SK-N-SH treated with all-trans-retinoic acid at 6 μM for 48 hours (cell line): ENCODE results near the gene LMCD1.

ENCODE experiments used
- ATAC-seq: fragments of 200-7000 bp; cut with Tn5 transposase; 3 replicates; pipeline ENCODE4 v1.9.1; 2020; ENCODE audit warnings: mild to moderate bottlenecking, moderate library complexity
- ARNTL ChIP-seq: fragments of 450-650 bp; formaldehyde crosslinking; IDR thresholded peaks from 2 replicates; pipeline ENCODE4 v1.5.0; 2020; ENCODE audit warnings: low read depth, mild to moderate bottlenecking, moderate library complexity, borderline replicate concordance
- BACH2 ChIP-seq: fragments of 250-450 bp; sonication (Bioruptor Pico); IDR thresholded peaks from 2 replicates; pipeline ENCODE4 v1.9.0; 2021; ENCODE audit warnings: mild to moderate bottlenecking, borderline replicate concordance
- CREB5 ChIP-seq: fragments of 250-450 bp; sonication (Bioruptor Pico); IDR thresholded peaks from 2 replicates; pipeline ENCODE4 v1.5.1; 2020; ENCODE audit warnings: low read depth, mild to moderate bottlenecking, moderate library complexity
- CSDC2 ChIP-seq: fragments of 250-450 bp; sonication (Bioruptor Pico); IDR thresholded peaks from 2 replicates; pipeline ENCODE4 v1.5.0; 2020; ENCODE audit warnings: mild to moderate bottlenecking, moderate library complexity
- CSRNP3 ChIP-seq: fragments of 250-450 bp; sonication (Bioruptor Pico); IDR thresholded peaks from 2 replicates; pipeline ENCODE4 v1.5.1; 2021; ENCODE audit warnings: mild to moderate bottlenecking, moderate library complexity
- ESRRG ChIP-seq: fragments of 250-450 bp; sonication (Bioruptor Pico); IDR thresholded peaks from 2 replicates; pipeline ENCODE4 v1.6.1; 2021; ENCODE audit warnings: mild to moderate bottlenecking
- ISL1 ChIP-seq: fragments of 250-450 bp; sonication (Bioruptor Pico); IDR thresholded peaks from 2 replicates; pipeline ENCODE4 v2.1.2; 2022; ENCODE audit warnings: mild to moderate bottlenecking, moderate library complexity
- PATZ1 ChIP-seq: fragments of 250-450 bp; sonication (Bioruptor Pico); IDR thresholded peaks from 2 replicates; pipeline ENCODE4 v1.8.0; 2020; ENCODE audit warnings: mild to moderate bottlenecking, moderate library complexity, borderline replicate concordance
- POU6F1 ChIP-seq: fragments of 250-450 bp; sonication (Bioruptor Pico); IDR thresholded peaks from 2 replicates; pipeline ENCODE4 v1.8.0; 2021; ENCODE audit warnings: low read depth, mild to moderate bottlenecking, moderate library complexity, borderline replicate concordance
- PPARA ChIP-seq: fragments of 250-450 bp; sonication (Bioruptor Pico); IDR thresholded peaks from 2 replicates; pipeline ENCODE4 v1.5.0; 2020; ENCODE audit warnings: mild to moderate bottlenecking, borderline replicate concordance
- RARB ChIP-seq: fragments of 250-450 bp; sonication (Bioruptor Pico); IDR thresholded peaks from 2 replicates; pipeline ENCODE4 v1.8.0; 2021; ENCODE audit warnings: mild to moderate bottlenecking, moderate library complexity
- SNAI2 ChIP-seq: fragments of 250-450 bp; sonication (Bioruptor Pico); IDR thresholded peaks from 2 replicates; pipeline ENCODE4 v1.5.0; 2020; ENCODE audit warnings: mild to moderate bottlenecking, moderate library complexity
- TCF4 ChIP-seq: fragments of 250-450 bp; sonication (Bioruptor Pico); IDR thresholded peaks from 2 replicates; pipeline ENCODE4 v1.8.0; 2021; ENCODE audit warnings: mild to moderate bottlenecking, moderate library complexity, borderline replicate concordance
- TOX ChIP-seq: fragments of 250-450 bp; sonication (Bioruptor Pico); IDR thresholded peaks from 2 replicates; pipeline ENCODE4 v1.8.0; 2021; ENCODE audit warnings: mild to moderate bottlenecking, moderate library complexity, borderline replicate concordance
- TSHZ2 ChIP-seq: fragments of 250-450 bp; sonication (Bioruptor Pico); IDR thresholded peaks from 2 replicates; pipeline ENCODE4 v1.5.0; 2020; ENCODE audit warnings: mild to moderate bottlenecking, moderate library complexity
- ZC3H10 ChIP-seq: fragments of 250-450 bp; sonication (Bioruptor Pico); IDR thresholded peaks from 2 replicates; pipeline ENCODE4 v1.5.1; 2021; ENCODE audit warnings: mild to moderate bottlenecking, moderate library complexity
- ZFP30 ChIP-seq: fragments of 450-650 bp; formaldehyde crosslinking; IDR thresholded peaks from 2 replicates; pipeline ENCODE4 v1.5.0; 2022; ENCODE audit warnings: mild to moderate bottlenecking, moderate library complexity
- ZNF565 ChIP-seq: fragments of 450-650 bp; formaldehyde crosslinking; conservative IDR thresholded peaks from 2 replicates; pipeline ENCODE4 v1.5.0; 2020; ENCODE audit warnings: low read depth, mild to moderate bottlenecking, moderate library complexity
- ZNF70 ChIP-seq: fragments of 450-650 bp; formaldehyde crosslinking; IDR thresholded peaks from 2 replicates; pipeline ENCODE4 v1.5.0; 2020; ENCODE audit warnings: mild to moderate bottlenecking, moderate library complexity
- ZNF8 ChIP-seq: fragments of 450-650 bp; formaldehyde crosslinking; IDR thresholded peaks from 2 replicates; pipeline ENCODE4 v1.5.0; 2020; ENCODE audit warnings: mild to moderate bottlenecking, moderate library complexity

LMCD1 gene

GRCh38 chr3:8581806-8582445 is 80.3 kb downstream of the LMCD1 start:
- ATAC-seq, result no peak

GRCh38 chr3:8584661-8585060 is 83.0 kb downstream of the LMCD1 start:
- ATAC-seq, result no peak
- TF ChIP-seq CSDC2 (CRISPR knock-in tag) (no peak), ZFP30 (CRISPR knock-in tag) (no peak), PPARA (CRISPR knock-in tag) (no peak), CSRNP3 (CRISPR knock-in tag) (no peak), CREB5 (CRISPR knock-in tag) (no peak), ISL1 (no peak), POU6F1 (CRISPR knock-in tag) (no peak), ARNTL (CRISPR knock-in tag) (no peak)

More at GRCh38 chr3:8581806-8582445, 80.3 kb downstream of the LMCD1 start:
- no peak for TF ChIP-seq CSDC2 (CRISPR knock-in tag)
- TF ChIP-seq TOX, result no peak
- no peak for TF ChIP-seq ZNF8
- TF ChIP-seq ARNTL (CRISPR knock-in tag), result no peak
- TF ChIP-seq ZC3H10 (CRISPR knock-in tag), result no peak
- TF ChIP-seq RARB, result no peak
- no peak for TF ChIP-seq ZFP30 (CRISPR knock-in tag)
- no peak for TF ChIP-seq ZNF565 (CRISPR knock-in tag)
- TF ChIP-seq TSHZ2 (CRISPR knock-in tag), result no peak
- no peak for TF ChIP-seq PPARA (CRISPR knock-in tag)
- no peak for TF ChIP-seq SNAI2 (CRISPR knock-in tag)
- TF ChIP-seq CSRNP3 (CRISPR knock-in tag), result no peak
- no peak for TF ChIP-seq POU6F1 (CRISPR knock-in tag)
- TF ChIP-seq PATZ1, result no peak
- no peak for TF ChIP-seq BACH2 (CRISPR knock-in tag)
- TF ChIP-seq ESRRG (CRISPR knock-in tag), result no peak
- no peak for TF ChIP-seq TCF4
- TF ChIP-seq ZNF70, result no peak
- TF ChIP-seq ISL1, result no peak
